Mesendoderm (in vitro differentiated cells): ENCODE data around the gene CREB5.

ENCODE experiments used
- DNase-seq: peaks from one replicate; pipeline ENCODE4 v3.0.0; 2013
- H2AK5ac ChIP-seq: 2 replicates; pipeline ENCODE4 v1.6.1; 2013; ENCODE audit warnings: low read length, inconsistent platforms
- H2BK120ac ChIP-seq: 2 replicates; pipeline ENCODE4 v1.6.1; 2013; ENCODE audit warnings: low read depth, mild to moderate bottlenecking, low read length, moderate library complexity, mixed read lengths
- H2BK15ac ChIP-seq: replicated peaks from 2 replicates; pipeline ENCODE4 v1.6.1; 2013; ENCODE audit warnings: low read depth, mild to moderate bottlenecking, moderate library complexity
- H2BK5ac ChIP-seq: 2 replicates; pipeline ENCODE4 v1.6.1; 2013; ENCODE audit warnings: low read length, inconsistent platforms
- H3K18ac ChIP-seq: 2 replicates; pipeline ENCODE4 v1.6.1; 2013; ENCODE audit warnings: mild to moderate bottlenecking, low read length, mixed read lengths
- H3K23ac ChIP-seq: one replicate; pipeline ENCODE4 v1.6.1; 2013; ENCODE audit warnings: low read length
- H3K27ac ChIP-seq: 2 replicates; pipeline ENCODE4 v1.5.1; 2013; ENCODE audit warnings: low read depth, mild to moderate bottlenecking, inconsistent platforms, low read length, moderate library complexity
- H3K27me3 ChIP-seq: 2 replicates; pipeline ENCODE4 v1.6.1; 2013; ENCODE audit warnings: low read length, control low read depth, mild to moderate bottlenecking, inconsistent platforms; ENCODE audit not compliant: insufficient read depth, poor library complexity
- H3K36me3 ChIP-seq: 2 replicates; pipeline ENCODE4 v1.6.1; 2013; ENCODE audit warnings: low read length, inconsistent platforms; ENCODE audit not compliant: control insufficient read depth, insufficient read depth
- H3K4ac ChIP-seq: one replicate; pipeline ENCODE4 v1.6.1; 2013; ENCODE audit warnings: low read depth, mild to moderate bottlenecking, low read length, moderate library complexity
- H3K4me1 ChIP-seq: 2 replicates; pipeline ENCODE4 v1.6.1; 2013; ENCODE audit warnings: low read depth, low read length, inconsistent platforms; ENCODE audit not compliant: control insufficient read depth
- H3K4me2 ChIP-seq: 2 replicates; pipeline ENCODE4 v1.6.1; 2013; ENCODE audit warnings: low read length
- H3K4me3 ChIP-seq: 2 replicates; pipeline ENCODE4 v1.5.1; 2013; ENCODE audit warnings: mild to moderate bottlenecking, low read length
- H3K56ac ChIP-seq: one replicate; pipeline ENCODE4 v1.6.1; 2013; ENCODE audit warnings: low read length
- H3K79me1 ChIP-seq: 2 replicates; pipeline ENCODE4 v1.6.1; 2013; ENCODE audit warnings: low read length, inconsistent platforms
- H3K79me2 ChIP-seq: 2 replicates; pipeline ENCODE4 v1.6.1; 2013; ENCODE audit warnings: mild to moderate bottlenecking, low read length; ENCODE audit not compliant: control insufficient read depth, insufficient read depth
- H3K9ac ChIP-seq: 2 replicates; pipeline ENCODE4 v1.6.1; 2013; ENCODE audit warnings: low read length, inconsistent platforms
- H4K5ac ChIP-seq: one replicate; pipeline ENCODE4 v1.6.1; 2013; ENCODE audit warnings: low read length
- H4K8ac ChIP-seq: one replicate; pipeline ENCODE4 v1.6.1; 2013; ENCODE audit warnings: low read depth, mild to moderate bottlenecking, control low read depth, low read length, moderate library complexity
- WGBS: extraction: QIAGEN DNeasy Blood & Tissue Kit; methylation state at CpG from one replicate; pipeline ENCODE4 v1.1.7; 2013; ENCODE audit warnings: low lambda C conversion rate, missing lambda C conversion rate; ENCODE audit not compliant: insufficient coverage; ENCODE audit errors: extremely low coverage; 5-methylcytosine and 5-hydroxymethylcytosine counted together

CREB5 gene

DNA sequence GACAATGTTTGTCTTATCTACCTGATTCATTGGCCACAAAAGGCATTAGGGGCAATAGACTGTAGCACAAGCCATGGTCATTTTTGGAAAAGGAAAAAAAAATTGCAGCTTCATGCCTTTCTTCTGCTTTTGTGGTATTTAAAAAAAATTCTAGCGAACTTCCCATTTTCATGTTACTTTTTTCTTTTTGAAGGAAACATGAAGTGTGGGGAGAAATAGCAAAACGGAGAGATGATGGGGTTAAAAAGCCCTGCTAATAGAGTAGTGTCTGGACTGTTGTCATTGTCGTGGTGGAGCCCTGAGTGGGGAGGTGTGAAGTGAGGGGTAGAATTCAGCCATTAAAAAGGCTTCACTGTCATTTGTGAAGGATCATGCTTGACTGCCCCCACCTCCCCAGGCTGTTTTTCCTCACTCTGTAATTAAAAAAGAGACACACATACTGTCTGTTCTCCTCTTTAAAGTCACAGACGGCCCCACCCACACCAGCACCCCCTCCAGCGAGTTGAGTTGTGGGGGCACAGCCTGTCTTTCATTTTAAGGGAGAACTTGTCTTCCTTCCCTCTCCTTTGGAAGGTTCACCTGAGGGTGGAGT lies 272.4 kb downstream of the CREB5 start:
- DNase-seq = no peak
- H2BK15ac ChIP-seq = no peak overlapping the region
- no CpG with 5 or more reads among the region's 5 CpGs for WGBS
- no peak overlapping the region for H3K4me2 ChIP-seq
- H3K9ac ChIP-seq = no peak overlapping the region
- H3K18ac ChIP-seq = peak overlapping the region; percentile 52
- no peaks in the 10 kb centered on the region for H3K4me1 ChIP-seq
- H3K23ac ChIP-seq = no peak overlapping the region
- H2BK5ac ChIP-seq = no peak overlapping the region
- no peak overlapping the region for H2BK120ac ChIP-seq
- no peak overlapping the region for H4K8ac ChIP-seq
- H3K27ac ChIP-seq = peak overlapping the region; percentile 94
- H3K36me3 ChIP-seq = no peaks in the 10 kb centered on the region
- no peak overlapping the region for H4K5ac ChIP-seq
- no peaks in the 10 kb centered on the region for H3K27me3 ChIP-seq
- H3K79me2 ChIP-seq = peaks cover 1% of the 10 kb centered on the region
- peak overlapping the region; percentile 11 for H3K4ac ChIP-seq
- no peaks in the 10 kb centered on the region for H3K79me1 ChIP-seq
- no peak overlapping the region for H3K4me3 ChIP-seq
- H3K56ac ChIP-seq = peak overlapping the region; percentile 49
- no peak overlapping the region for H2AK5ac ChIP-seq

DNA sequence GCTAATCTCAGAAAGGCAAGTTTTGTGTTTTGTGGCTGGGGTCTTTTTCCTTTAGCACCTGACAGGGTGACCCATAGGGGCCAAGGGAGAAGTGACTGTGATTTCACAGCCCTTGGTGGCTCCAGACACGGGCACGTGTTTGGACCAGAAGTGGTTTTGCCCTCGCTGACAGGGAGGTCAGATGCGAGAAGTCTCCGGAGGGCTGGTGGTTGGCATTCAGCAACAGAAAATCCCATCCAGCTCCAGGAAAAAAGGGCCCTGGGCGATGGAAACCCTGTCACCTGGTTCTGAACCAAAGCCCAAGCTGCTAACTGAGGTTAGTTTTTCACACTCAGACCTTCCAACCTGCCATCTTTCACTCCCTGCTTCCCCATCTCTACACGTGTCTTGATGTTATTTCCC lies 272.9 kb downstream of the CREB5 start:
- WGBS = no CpG with 5 or more reads among the region's 7 CpGs
- DNase-seq = no peak

GRCh38 chr7:28685644-28686417 lies 273.5 kb downstream of the CREB5 start:
- Histone ChIP-seq H3K4me2 (peak overlapping the region; percentile 64), H3K56ac (peak overlapping the region; percentile 73), H3K27me3 (no peaks in the 10 kb centered on the region), H3K79me2 (peaks cover 1% of the 10 kb centered on the region), H3K79me1 (no peaks in the 10 kb centered on the region), H2BK120ac (no peak overlapping the region), H2BK15ac (no peak overlapping the region), H4K5ac (no peak overlapping the region), H3K4me1 (no peaks in the 10 kb centered on the region), H2BK5ac (no peak overlapping the region), H3K23ac (no peak overlapping the region), H3K4ac (no peak overlapping the region), H4K8ac (peak overlapping the region; percentile 95), H3K9ac (peak overlapping the region; percentile 71), H3K27ac (peak overlapping the region; percentile 94), H3K4me3 (peak overlapping the region; percentile 40), H3K18ac (peak overlapping the region; percentile 81), H3K36me3 (no peaks in the 10 kb centered on the region), H2AK5ac (no peak overlapping the region)
- no CpG with 5 or more reads among the region's 15 CpGs for WGBS
- DNase-seq = peak; percentile 99

More for the DNA sequence above, 272.9 kb downstream of the CREB5 start:
- Histone ChIP-seq H2BK120ac (no peak overlapping the region), H3K79me2 (peaks cover 1% of the 10 kb centered on the region), H2BK5ac (no peak overlapping the region), H3K27me3 (no peaks in the 10 kb centered on the region), H3K4ac (peak overlapping the region; percentile 11), H3K4me3 (no peak overlapping the region), H3K18ac (peak overlapping the region; percentile 52), H3K56ac (peak overlapping the region; percentile 49), H4K5ac (no peak overlapping the region), H2BK15ac (no peak overlapping the region), H3K79me1 (no peaks in the 10 kb centered on the region), H3K27ac (peak overlapping the region; percentile 94), H2AK5ac (no peak overlapping the region), H4K8ac (no peak overlapping the region), H3K4me1 (no peaks in the 10 kb centered on the region), H3K23ac (no peak overlapping the region), H3K9ac (peak overlapping the region; percentile 16), H3K36me3 (no peaks in the 10 kb centered on the region), H3K4me2 (no peak overlapping the region)

GRCh38 chr7:28686418-28686800 lies 274.1 kb downstream of the CREB5 start:
- Histone ChIP-seq H2BK120ac (no peak overlapping the region), H3K56ac (peak overlapping the region; percentile 73), H3K18ac (peak overlapping the region; percentile 81), H2BK15ac (no peak overlapping the region), H3K79me2 (peaks cover 1% of the 10 kb centered on the region), H3K79me1 (no peaks in the 10 kb centered on the region), H3K23ac (no peak overlapping the region), H3K36me3 (no peaks in the 10 kb centered on the region), H4K8ac (peak overlapping the region; percentile 95), H3K9ac (peak overlapping the region; percentile 71), H3K27me3 (no peaks in the 10 kb centered on the region), H3K27ac (peak overlapping the region; percentile 94), H3K4me3 (peak overlapping the region; percentile 40), H3K4me2 (peak overlapping the region; percentile 64), H3K4ac (no peak overlapping the region), H3K4me1 (no peaks in the 10 kb centered on the region), H2AK5ac (no peak overlapping the region), H4K5ac (no peak overlapping the region), H2BK5ac (no peak overlapping the region)
- no CpG with 5 or more reads among the region's 12 CpGs for WGBS
- DNase-seq = peak; percentile 95

DNA sequence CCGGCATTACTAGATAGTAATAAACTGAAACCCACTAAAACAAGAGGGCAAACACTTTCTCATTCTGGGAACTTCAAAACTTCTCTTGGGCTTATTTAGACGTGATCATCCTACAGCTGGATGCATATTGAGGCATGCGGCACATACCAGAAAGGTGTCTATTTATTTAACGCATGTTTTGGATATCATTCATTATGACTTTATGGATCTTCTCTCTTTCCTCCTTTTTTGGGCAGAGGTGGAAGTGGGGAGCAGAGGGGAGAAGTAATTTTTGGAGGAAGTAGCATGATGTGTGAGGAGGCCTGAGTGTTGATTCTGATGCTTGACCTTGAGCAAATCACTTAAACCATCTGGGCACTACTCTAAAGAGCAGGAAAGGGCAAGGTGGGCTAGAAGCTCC lies 275.2 kb downstream of the CREB5 start:
- no CpG with 5 or more reads among the region's 4 CpGs for WGBS
- H3K27ac ChIP-seq = no peak overlapping the region
- H3K27me3 ChIP-seq = no peaks in the 10 kb centered on the region
- H2BK120ac ChIP-seq = no peak overlapping the region
- peak overlapping the region; percentile 39 for H3K18ac ChIP-seq
- no peak overlapping the region for H4K5ac ChIP-seq
- no peak overlapping the region for H2BK15ac ChIP-seq
- no peak overlapping the region for H3K4me3 ChIP-seq
- no peak for DNase-seq
- H3K9ac ChIP-seq = no peak overlapping the region
- no peak overlapping the region for H3K4ac ChIP-seq
- H3K4me1 ChIP-seq = no peaks in the 10 kb centered on the region
- H3K56ac ChIP-seq = no peak overlapping the region
- no peak overlapping the region for H2BK5ac ChIP-seq
- no peak overlapping the region for H4K8ac ChIP-seq
- H3K36me3 ChIP-seq = no peaks in the 10 kb centered on the region
- H3K23ac ChIP-seq = no peak overlapping the region
- no peak overlapping the region for H3K4me2 ChIP-seq
- peaks cover 1% of the 10 kb centered on the region for H3K79me2 ChIP-seq
- H3K79me1 ChIP-seq = no peaks in the 10 kb centered on the region
- H2AK5ac ChIP-seq = no peak overlapping the region
